GM12878 (cell line): ENCODE results near the gene DNAJC27. TPM values are rescaled to one million over a fixed set of nuclear protein-coding genes. Genes with fewer than 3 reads are reported as not detected.

Source experiments
- EED ChIP-seq: sonication (generic); IDR thresholded peaks from 2 replicates; pipeline ENCODE4 v1.6.1; 2016; ENCODE audit warnings: antibody characterized with exemption, low read depth
- IKZF1 ChIP-seq: fragments of 450-650 bp; conservative IDR thresholded peaks from 2 replicates; pipeline ENCODE4 v1.6.1; 2017; ENCODE audit warnings: antibody characterized with exemption, mild to moderate bottlenecking
- MTA2 ChIP-seq: fragments of 450-650 bp; IDR thresholded peaks from 2 replicates; pipeline ENCODE4 v1.6.1; 2016; ENCODE audit warnings: low read depth, mild to moderate bottlenecking, moderate library complexity
- SIX5 ChIP-seq: IDR thresholded peaks from 2 replicates; pipeline ENCODE4 v1.6.1; 2011; ENCODE audit warnings: mild to moderate bottlenecking, low read depth, low read length, moderate library complexity; ENCODE audit not compliant: severe bottlenecking
- TCF12 ChIP-seq: IDR thresholded peaks from 2 replicates; pipeline ENCODE4 v1.6.1; 2011; ENCODE audit warnings: low read depth, mild to moderate bottlenecking, low read length
- ZBED1 ChIP-seq: IDR thresholded peaks from 2 replicates; pipeline ENCODE4 v1.6.1; 2016; ENCODE audit warnings: borderline replicate concordance
- ZNF24 ChIP-seq: fragments of 450-650 bp; IDR thresholded peaks from 2 replicates; pipeline ENCODE4 v1.6.1; 2017; ENCODE audit warnings: antibody characterized with exemption, mild to moderate bottlenecking
- polyA plus RNA-seq, 11 experiments: library from polyadenylated mRNA; depleted of rRNA in 4 of 11; unstranded in 6 of 11; stranded (reverse) in 5 of 11; fragments of >200 nt; fragmentation: Nextera tagmentation in 4 of 11; fragmentation: Illumina TruSeq in 1 of 11; extraction: Ambion mirVana in 4 of 11; extraction: Trizol in 1 of 11; gene quantifications; 1 replicate in 1 of 11; 2 replicates in 10 of 11; pipeline versions ENCODE4 v1.2.1 to v1.2.3, GENCODE V29; 2011 to 2016; ENCODE audit warnings: inconsistent platforms in 2 of 11, missing spikeins in 2 of 11, low read depth in 1 of 11
- total RNA-seq, 4 experiments: library from RNA; depleted of rRNA in 3 of 4; stranded (reverse); fragments of >200 nt in 3 of 4; fragmentation: Illumina TruSeq in 1 of 4; extraction: Trizol in 1 of 4; gene quantifications; 2 replicates each; pipeline versions ENCODE4 v1.2.1 to v1.2.3, GENCODE V29; 2013 to 2021
- TF ChIP-seq, protein P1 (sequence below): fragments of 450-650 bp; formaldehyde crosslinking; IDR thresholded peaks from 2 replicates; pipeline ENCODE4 v1.4.0; 2020; ENCODE audit warnings: mild to moderate bottlenecking, moderate library complexity
- TF ChIP-seq, protein P2 (sequence below): IDR thresholded peaks from 2 replicates; pipeline ENCODE4 v1.6.1; 2011; ENCODE audit warnings: mild to moderate bottlenecking, low read depth, low read length, moderate library complexity; ENCODE audit not compliant: insufficient replicate concordance

DNAJC27 gene
- total and polyA plus RNA-seq, 10 of the 15 experiments (the other 5 are each of a cell fraction or from before 2014, with no cell fraction given) = 0.95 to 9.6 (median 3.7) TPM

DNA sequence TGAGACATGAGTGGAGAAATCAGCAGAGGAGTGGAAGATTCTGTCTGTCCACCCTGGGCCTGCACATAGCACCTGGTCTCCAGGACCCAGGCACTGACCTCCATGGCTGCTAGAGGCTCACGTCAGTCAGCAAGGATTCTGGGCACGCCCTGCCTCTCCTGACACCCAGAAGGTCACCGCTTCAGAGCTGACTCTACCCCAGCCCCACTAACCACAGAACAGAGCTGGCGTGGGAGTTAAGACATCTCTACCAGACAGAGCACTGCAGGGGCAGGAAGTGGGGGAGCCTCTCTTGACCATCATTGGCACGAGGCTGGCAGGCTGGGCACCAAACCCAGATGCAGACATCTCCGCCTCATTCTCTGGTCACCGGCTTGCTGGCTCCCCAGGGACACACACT, 54.7 kb downstream of the DNAJC27 start (continued):
- TF ChIP-seq MTA2 (no peak), SIX5 (no peak), IKZF1 (0 out of 2 replicates have a peak, but pooled peaks have one; percentile 19), TCF12 (0 out of 2 replicates have a peak, but pooled peaks have one; percentile 16), EED (no peak), ZNF24 (no peak), ZBED1 (no peak)
- TF ChIP-seq, protein P1, sequence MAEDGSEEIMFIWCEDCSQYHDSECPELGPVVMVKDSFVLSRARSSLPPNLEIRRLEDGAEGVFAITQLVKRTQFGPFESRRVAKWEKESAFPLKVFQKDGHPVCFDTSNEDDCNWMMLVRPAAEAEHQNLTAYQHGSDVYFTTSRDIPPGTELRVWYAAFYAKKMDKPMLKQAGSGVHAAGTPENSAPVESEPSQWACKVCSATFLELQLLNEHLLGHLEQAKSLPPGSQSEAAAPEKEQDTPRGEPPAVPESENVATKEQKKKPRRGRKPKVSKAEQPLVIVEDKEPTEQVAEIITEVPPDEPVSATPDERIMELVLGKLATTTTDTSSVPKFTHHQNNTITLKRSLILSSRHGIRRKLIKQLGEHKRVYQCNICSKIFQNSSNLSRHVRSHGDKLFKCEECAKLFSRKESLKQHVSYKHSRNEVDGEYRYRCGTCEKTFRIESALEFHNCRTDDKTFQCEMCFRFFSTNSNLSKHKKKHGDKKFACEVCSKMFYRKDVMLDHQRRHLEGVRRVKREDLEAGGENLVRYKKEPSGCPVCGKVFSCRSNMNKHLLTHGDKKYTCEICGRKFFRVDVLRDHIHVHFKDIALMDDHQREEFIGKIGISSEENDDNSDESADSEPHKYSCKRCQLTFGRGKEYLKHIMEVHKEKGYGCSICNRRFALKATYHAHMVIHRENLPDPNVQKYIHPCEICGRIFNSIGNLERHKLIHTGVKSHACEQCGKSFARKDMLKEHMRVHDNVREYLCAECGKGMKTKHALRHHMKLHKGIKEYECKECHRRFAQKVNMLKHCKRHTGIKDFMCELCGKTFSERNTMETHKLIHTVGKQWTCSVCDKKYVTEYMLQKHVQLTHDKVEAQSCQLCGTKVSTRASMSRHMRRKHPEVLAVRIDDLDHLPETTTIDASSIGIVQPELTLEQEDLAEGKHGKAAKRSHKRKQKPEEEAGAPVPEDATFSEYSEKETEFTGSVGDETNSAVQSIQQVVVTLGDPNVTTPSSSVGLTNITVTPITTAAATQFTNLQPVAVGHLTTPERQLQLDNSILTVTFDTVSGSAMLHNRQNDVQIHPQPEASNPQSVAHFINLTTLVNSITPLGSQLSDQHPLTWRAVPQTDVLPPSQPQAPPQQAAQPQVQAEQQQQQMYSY (CRISPR knock-in tag) = no peak
- TF ChIP-seq, protein P2, sequence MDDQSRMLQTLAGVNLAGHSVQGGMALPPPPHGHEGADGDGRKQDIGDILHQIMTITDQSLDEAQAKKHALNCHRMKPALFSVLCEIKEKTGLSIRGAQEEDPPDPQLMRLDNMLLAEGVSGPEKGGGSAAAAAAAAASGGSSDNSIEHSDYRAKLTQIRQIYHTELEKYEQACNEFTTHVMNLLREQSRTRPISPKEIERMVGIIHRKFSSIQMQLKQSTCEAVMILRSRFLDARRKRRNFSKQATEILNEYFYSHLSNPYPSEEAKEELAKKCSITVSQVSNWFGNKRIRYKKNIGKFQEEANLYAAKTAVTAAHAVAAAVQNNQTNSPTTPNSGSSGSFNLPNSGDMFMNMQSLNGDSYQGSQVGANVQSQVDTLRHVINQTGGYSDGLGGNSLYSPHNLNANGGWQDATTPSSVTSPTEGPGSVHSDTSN = peak; percentile 62
